ENCODE measurements around the gene LGR4. TPM values are rescaled to one million over a fixed set of nuclear protein-coding genes. Genes with fewer than 3 reads are reported as not detected.

LGR4 gene
- total and polyA plus RNA-seq, 2 of the 13 experiments (the other 11 are each of a cell fraction or from before 2014, with no cell fraction given) = 42.1 to 68.7 TPM

DNA sequence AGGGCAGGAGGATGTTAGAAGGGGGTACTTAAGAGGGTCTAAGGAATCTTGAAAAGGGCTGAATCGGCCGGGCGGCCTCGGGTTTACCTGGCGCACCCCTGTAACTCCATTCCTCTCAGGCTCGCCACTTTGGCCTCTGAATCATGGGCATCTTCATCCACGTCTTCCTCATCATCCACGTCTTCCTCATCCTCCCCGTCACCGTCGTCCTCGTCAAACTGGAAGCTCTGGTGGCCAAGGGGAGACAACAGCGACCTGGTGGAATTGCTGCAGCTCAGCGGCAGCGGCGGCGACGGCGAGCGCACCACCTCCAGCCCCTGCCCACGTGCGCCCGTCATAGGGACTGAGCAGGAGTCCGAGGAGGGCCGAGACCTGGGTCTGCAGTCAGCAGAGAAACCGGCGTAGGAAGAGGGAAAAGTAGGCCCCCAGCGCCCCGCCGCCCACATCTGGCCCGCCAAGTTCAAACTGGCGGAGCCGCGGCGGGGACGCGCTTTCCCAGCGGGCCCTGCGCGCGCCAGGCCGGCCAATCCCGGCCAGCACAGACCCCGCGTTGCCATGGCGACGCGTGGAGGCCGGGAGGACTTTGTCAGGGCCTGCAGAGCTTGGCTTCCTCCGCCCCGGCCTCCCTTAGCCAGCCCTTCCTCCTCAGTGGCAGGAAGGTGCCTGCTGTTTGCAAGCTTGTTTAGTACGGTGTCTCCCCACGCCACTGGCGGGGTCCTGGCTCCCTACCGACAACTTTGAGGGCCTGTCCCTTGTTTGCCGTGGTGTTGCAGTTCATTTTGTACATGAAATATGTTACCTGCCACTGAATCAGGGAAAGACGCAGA, 109.6 kb downstream of the LGR4 start, which contains the start of gene CCDC34 (continued):
- TF ChIP-seq ZNF331 (CRISPR knock-in tag; IDR thresholded peaks at IDR 0.05) (peak; percentile 55; the same call in 1 of the 2 replicates), DZIP1 (CRISPR knock-in tag; IDR thresholded peaks at IDR 0.05) (no peak), EED (CRISPR knock-in tag; IDR thresholded peaks at IDR 0.05) (peak; percentile 89; the same call in 1 of the 2 replicates), JUNB (CRISPR knock-in tag; IDR thresholded peaks at IDR 0.05; ENCODE audit: borderline replicate concordance) (no peak), ZNF350 (CRISPR knock-in tag; IDR thresholded peaks at IDR 0.05; ENCODE audit: borderline replicate concordance, low read depth) (peak; percentile 91), ZNF235 (CRISPR knock-in tag; IDR thresholded peaks at IDR 0.05; ENCODE audit: borderline replicate concordance) (no peak), KDM1A (CRISPR knock-in tag; IDR thresholded peaks at IDR 0.05) (no peak), ZC3H4 (CRISPR knock-in tag; IDR thresholded peaks at IDR 0.05; ENCODE audit: borderline replicate concordance) (no peak), E2F1 (CRISPR knock-in tag; IDR thresholded peaks at IDR 0.05) (peak; percentile 95), ZNF296 (CRISPR knock-in tag; conservative IDR thresholded peaks at IDR 0.05) (peak; percentile 90; the same call in 1 of the 2 replicates), ZMAT3 (CRISPR knock-in tag; conservative IDR thresholded peaks at IDR 0.05) (peak; percentile 23; the same call in 1 of the 2 replicates), ZNF547 (CRISPR knock-in tag; IDR thresholded peaks at IDR 0.05) (peak; percentile 90; the same call in 1 of the 2 replicates), ZFP41 (CRISPR knock-in tag; IDR thresholded peaks at IDR 0.05; ENCODE audit: borderline replicate concordance) (peak; percentile 56; the same call in 1 of the 2 replicates), ZNF629 (CRISPR knock-in tag; conservative IDR thresholded peaks at IDR 0.05) (0 out of 2 replicates have a peak, but pooled peaks have one; percentile 24), SIN3B (IDR thresholded peaks at IDR 0.05; ENCODE audit: low read length) (peak; percentile 75), PCBP1 (IDR thresholded peaks at IDR 0.05; ENCODE audit: borderline replicate concordance, low read depth, low read length) (0 out of 2 replicates have a peak, but pooled peaks have one; percentile 19), SUZ12 (IDR thresholded peaks at IDR 0.05; ENCODE audit: low read depth, low read length) (peak; percentile 49; the same call in 1 of the 2 replicates), ZFY (CRISPR knock-in tag; IDR thresholded peaks at IDR 0.05) (peak; percentile 93)
- TF ChIP-seq, protein P1, sequence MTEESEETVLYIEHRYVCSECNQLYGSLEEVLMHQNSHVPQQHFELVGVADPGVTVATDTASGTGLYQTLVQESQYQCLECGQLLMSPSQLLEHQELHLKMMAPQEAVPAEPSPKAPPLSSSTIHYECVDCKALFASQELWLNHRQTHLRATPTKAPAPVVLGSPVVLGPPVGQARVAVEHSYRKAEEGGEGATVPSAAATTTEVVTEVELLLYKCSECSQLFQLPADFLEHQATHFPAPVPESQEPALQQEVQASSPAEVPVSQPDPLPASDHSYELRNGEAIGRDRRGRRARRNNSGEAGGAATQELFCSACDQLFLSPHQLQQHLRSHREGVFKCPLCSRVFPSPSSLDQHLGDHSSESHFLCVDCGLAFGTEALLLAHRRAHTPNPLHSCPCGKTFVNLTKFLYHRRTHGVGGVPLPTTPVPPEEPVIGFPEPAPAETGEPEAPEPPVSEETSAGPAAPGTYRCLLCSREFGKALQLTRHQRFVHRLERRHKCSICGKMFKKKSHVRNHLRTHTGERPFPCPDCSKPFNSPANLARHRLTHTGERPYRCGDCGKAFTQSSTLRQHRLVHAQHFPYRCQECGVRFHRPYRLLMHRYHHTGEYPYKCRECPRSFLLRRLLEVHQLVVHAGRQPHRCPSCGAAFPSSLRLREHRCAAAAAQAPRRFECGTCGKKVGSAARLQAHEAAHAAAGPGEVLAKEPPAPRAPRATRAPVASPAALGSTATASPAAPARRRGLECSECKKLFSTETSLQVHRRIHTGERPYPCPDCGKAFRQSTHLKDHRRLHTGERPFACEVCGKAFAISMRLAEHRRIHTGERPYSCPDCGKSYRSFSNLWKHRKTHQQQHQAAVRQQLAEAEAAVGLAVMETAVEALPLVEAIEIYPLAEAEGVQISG (CRISPR knock-in tag; IDR thresholded peaks at IDR 0.05) = peak; percentile 90
- TF ChIP-seq, protein P2, sequence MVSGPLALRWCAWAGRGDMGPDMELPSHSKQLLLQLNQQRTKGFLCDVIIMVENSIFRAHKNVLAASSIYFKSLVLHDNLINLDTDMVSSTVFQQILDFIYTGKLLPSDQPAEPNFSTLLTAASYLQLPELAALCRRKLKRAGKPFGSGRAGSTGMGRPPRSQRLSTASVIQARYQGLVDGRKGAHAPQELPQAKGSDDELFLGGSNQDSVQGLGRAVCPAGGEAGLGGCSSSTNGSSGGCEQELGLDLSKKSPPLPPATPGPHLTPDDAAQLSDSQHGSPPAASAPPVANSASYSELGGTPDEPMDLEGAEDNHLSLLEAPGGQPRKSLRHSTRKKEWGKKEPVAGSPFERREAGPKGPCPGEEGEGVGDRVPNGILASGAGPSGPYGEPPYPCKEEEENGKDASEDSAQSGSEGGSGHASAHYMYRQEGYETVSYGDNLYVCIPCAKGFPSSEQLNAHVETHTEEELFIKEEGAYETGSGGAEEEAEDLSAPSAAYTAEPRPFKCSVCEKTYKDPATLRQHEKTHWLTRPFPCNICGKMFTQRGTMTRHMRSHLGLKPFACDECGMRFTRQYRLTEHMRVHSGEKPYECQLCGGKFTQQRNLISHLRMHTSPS (CRISPR knock-in tag; IDR thresholded peaks at IDR 0.05; ENCODE audit: low read depth) = no peak

All from HepG2 (cell line).